Measurements from ENCODE around the gene TGFB2.
A peak's percentile ranks its signal among the peaks of the same experiment; 100 is the strongest.
"Not testable (repeated sequence)": the region's sequence is repeated elsewhere in the genome, so short reads cannot be mapped to it uniquely, and the experiment has no call there.

Gene TGFB2

DNA sequence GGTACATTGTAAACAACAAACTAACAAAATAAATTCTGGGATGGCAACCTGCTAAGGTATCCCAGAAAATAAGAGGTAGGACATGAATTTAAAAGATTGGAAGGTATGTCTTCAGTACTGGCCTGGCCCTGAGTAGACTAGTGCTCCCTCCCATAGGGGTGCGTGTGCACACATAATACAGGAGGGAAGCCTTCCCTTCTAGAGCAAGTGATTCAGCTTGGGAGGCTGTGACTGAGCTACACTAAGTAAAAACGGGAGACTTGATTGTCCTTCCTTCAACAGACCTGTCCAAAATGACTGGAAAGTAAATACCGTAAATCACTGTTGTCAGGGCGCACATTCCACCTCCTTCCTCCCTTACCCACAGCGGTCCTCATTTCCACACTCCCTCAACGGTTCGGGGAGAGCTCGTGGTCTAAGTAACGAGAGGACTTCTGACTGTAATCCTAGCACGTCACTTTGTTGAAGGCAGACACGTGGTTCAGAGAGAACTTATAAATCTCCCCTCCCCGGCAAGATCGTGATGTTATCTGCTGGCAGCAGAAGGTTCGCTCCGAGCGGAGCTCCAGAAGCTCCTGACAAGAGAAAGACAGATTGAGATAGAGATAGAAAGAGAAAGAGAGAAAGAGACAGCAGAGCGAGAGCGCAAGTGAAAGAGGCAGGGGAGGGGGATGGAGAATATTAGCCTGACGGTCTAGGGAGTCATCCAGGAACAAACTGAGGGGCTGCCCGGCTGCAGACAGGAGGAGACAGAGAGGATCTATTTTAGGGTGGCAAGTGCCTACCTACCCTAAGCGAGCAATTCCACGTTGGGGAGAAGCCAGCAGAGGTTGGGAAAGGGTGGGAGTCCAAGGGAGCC lies at the start of gene TGFB2:
TSS of gene TGFB2 (plus strand) at position 523 of the 859 bp plus-strand sequence. CDS start 1,366 bp downstream, outside the sequence.
- peak in 35 of 42 donors; percentile 9 to 82 (median 44) for DNase-seq
- intact Hi-C loops (cut with DNase I): loop anchor here (5.0 to 10.0 kb wide), 2 partner anchors 177 to 1470 kb away; no protein-coding TSS in a partner anchor

DNA sequence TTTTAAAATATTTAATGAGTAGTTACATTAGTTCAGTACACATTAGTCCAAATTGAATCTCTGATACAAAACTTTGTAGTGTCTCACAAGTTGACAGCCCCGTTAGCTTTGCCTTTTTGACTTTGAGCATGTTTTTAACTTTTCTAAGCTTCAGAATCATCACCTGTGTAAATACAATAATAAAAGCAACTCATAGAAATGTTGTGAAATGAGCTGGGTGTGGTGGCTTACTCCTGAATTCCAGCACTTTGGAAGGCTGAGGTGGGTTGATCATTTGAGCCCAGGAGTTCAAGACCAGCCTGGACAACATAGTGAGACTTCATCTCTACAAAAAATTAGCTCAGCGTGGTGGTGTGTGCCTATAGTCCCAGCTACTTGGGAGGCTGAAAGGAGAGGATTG lies 49.0 kb upstream of the TGFB2 start:
- no peak for DNase-seq
- intact Hi-C loops (cut with DNase I): no loop called here

DNA sequence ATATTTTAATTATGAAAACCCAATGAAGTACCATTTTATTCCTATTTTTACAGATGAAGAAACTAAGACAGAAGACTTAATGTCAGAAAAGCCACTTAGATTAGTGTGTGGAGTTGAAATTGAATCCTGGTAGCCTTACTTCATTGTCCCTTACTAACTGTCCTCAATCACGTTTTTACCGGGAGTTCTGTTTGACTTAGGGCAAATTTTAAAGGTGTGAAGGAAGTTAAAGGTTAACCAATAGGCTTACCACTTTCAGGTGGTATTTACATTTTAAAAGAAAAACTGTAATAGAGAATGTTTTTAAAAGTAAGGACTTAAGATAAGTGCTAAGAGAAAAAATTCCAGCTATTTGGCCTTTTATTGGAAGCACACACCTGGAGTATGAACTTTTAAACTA lies 47.7 kb upstream of the TGFB2 start:
- intact Hi-C loops (cut with DNase I): no loop called here
- DNase-seq: no peak

DNA sequence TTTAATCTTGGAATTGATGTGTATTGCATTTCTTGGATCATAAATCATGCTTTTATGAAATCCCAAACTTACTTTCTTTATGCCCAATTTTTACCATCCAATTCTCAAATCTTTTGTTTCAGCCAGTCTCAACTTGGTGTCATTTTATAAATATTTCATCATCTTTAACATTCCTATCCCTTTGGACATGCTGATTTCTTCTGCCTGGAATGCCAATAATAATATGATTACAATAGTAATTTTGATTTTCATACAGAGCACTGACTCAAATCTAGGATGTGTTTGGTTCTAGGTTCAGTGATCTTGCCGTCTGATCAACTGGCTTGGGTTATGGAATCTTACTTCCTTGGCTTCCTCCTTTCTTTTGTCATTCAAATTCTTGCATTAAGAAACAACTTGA lies 47.3 kb upstream of the TGFB2 start:
- no peak for DNase-seq
- intact Hi-C loops (cut with DNase I): no loop called here

DNA sequence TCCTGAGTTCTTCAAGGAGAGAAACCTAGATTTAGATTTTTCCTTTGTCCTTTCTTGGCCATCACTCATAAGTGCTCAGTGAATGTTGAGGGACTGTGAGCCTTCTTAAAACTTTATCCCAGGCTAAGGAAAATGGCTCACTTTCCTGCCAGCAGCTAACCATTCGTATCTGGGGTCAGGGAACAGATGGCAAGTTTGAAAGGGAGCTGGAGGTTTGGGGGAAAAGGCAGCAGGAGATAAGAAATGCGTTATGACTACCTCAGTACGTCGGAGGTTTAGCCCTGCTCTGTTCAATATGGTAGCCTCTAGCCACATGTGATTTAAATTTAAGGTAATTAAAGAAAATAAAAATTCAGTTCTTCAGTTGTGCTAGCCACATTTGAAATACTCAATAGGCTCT lies 46.7 kb upstream of the TGFB2 start:
- DNase-seq: no peak
- intact Hi-C loops (cut with DNase I): no loop called here

DNA sequence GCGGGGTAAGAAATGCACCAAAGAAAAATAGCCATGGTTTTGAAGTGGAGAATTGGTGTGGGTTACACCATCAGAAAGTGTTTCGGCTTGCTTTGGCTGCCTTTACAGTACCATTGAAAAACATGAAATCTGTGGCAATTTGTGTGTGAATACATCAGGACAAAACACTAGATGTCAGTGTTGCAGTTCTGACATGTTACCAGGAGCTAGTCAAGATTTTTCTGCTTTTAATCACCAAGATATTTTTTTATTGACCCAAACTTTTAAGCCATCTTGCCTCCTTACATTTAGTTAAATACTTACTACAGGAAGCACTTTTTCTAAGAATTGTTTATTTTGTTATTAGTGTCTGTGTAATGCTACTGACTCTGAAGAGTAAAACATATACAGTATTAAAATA lies 45.7 kb upstream of the TGFB2 start:
- intact Hi-C loops (cut with DNase I): no loop called here
- DNase-seq: peak in 1 of 42 donors; percentile 33

DNA sequence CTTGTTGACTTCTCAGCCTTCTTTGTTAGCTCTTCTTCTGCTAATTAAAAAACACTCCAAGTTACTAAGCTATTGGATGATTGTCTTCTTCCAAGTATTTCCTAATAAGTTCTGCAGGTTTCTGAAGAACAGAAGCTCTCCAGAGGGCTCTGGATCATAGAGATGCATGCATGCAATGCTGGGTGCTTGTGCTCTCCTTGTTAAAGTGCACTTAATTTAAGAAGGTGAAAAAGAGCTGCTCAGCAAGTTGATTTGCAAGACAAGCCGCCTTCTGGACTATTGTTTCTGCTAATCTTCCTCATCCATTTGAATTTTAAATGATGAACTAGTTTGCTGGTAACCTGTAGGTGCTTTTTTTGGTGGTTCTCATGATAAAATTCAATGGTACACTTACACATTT lies 43.9 kb upstream of the TGFB2 start:
- intact Hi-C loops (cut with DNase I): no loop called here
- no peak for DNase-seq

DNA sequence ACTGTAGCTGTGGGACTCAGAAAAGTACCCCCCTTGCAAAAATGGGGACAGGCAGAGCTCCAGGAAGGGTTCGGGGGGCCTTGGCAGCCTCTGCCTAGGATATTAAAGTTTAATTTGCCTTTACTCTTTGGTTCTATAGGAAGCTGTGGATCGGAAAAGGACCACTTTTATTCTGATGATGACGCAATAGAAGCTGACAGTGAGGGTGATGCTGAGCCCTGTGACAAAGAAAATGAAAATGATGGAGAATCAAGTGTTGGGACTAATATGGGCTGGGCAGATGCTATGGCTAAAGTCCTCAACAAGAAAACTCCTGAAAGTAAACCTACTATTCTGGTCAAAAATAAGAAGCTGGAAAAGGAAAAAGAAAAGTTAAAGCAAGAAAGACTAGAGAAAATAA lies 43.0 kb upstream of the TGFB2 start:
- intact Hi-C loops (cut with DNase I): no loop called here
- no peak for DNase-seq

DNA sequence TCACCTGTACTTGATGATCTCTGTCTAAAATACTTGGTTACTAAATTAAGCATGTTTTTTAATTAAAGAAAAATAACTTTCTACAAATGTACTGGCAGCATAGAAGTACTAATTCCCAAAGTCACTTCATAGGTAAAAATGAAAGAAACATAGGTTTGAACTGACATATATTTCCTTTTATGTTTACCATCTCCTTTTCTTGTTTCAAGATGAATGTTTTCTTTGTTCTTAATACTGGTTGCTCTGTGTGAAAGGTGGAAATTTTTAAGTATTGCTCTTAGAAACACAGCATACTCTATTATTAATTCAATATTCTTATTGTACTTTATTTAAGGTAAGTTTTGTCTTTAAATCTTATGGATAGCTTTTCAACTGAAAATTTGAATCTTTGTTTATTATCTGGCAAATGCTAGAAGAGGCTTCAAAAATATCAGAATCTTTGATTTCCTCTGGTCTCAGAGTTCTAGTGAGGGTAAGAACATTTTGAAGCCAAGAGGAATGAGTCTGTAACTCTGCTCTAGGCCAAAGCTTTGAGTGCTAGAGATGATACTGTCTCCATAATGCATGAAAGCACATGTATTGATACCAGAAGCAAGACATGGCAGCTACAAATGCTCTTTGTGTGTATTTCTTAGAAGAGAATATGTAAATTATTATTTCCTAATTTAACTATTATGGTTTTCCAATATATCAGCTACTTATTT lies 41.8 kb upstream of the TGFB2 start:
- intact Hi-C loops (cut with DNase I): no loop called here

DNA sequence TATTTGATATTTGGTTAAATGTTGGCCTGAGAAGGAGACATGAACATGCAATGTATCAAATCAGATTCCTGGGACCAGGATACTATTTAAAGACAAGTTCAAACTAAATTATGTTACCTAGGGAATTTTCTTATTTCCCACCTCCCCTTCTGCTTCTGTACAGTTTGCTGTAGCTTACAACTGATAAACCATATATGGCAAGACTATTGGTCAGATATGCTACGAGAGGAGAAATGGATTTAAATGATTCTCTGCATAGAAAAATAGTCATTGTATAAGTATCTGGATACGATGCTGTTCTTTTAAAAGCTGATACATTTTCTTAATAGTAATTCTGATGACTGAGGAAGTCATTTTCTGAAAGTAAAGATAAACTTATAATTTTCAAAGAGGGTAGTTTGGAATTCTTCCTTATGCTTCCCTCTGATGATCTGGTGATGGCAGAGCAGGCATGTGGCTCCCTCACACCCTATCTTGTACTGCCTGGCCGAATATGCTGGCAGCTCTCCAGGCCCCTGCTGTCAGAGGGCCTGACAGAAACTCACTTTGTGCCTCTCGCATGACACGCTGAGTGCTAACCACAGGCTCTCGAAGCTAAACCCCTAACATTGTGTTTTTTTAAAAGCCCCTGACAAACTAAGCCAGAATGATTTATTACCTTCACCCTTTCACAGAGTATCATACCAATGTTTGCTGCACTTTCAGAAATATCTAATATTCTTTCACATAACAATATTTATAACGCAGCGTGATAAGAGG lies 40.7 kb upstream of the TGFB2 start:
- peak in 21 of 42 donors; percentile 9 to 61 (median 32) for DNase-seq
- intact Hi-C loops (cut with DNase I): no loop called here

More for the DNA sequence above, 41.8 kb upstream of the TGFB2 start:
- no peak for DNase-seq

DNA sequence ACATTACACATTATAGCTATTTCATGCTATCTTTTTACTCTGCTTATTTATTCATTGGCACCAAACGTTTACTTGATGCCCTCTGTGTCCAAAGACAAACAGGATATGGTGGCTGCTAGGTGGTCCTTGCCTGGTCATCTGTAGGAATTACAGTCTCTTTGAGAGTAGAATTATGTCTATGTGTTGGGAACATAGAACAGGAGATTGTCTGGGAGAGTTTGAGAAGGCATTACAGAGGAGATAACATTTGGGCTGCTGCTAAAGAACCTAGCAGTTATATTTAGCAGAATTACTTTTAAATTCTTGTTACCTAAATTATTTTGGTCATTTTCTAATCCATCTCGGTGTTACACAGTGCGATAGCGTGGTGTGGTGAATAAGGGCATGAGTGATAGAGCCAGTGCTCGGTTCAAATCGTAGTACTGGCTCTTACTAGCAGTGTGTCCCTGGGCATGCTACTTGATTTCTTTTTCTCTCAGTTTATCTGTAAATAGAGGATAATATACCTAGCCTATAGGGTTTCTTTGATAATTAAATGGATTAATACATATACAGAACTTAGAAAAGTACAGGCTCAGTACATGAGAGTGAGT lies 39.6 kb upstream of the TGFB2 start:
- intact Hi-C loops (cut with DNase I): no loop called here

DNA sequence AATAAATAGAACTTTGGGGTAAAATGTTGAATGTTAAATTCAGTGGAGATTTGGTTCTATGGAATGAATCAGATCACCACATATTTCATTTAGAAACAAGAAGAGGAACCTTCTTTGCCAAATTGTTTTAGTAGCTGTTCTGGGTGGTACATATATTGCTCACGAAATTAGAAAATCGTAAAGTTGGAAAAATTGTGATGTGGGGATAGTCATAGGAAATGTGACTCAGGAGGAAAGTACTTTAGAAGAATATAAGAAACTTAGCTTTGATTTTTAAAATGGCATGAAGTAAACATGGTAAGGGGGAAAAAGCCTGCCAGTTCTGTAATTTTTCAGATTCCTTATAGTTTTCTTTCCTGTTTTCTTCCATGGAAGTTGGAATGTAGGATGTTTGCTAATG lies 32.6 kb upstream of the TGFB2 start:
- no peak for DNase-seq
- intact Hi-C loops (cut with DNase I): no loop called here

More for the DNA sequence above, 39.6 kb upstream of the TGFB2 start:
- DNase-seq: no peak

DNA sequence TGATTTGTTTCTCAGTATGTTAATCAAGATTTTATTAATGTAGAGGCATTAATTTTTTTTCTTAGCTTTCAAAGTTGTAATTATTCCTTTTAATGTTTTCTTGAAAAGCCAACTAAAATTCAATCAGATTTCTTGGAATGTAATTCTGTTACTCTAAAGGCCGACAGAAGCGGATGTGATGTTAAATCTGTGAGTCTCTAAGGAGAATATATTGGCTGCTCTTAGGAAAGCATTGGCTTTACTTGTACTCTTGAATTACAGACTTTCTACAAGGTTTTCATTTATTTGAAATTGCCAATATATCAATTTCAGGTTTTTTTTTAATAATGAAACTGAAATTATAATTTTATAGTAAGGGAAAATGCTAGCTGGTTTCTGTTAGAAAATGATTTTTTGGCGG lies 30.8 kb upstream of the TGFB2 start:
- no peak for DNase-seq
- intact Hi-C loops (cut with DNase I): no loop called here

DNA sequence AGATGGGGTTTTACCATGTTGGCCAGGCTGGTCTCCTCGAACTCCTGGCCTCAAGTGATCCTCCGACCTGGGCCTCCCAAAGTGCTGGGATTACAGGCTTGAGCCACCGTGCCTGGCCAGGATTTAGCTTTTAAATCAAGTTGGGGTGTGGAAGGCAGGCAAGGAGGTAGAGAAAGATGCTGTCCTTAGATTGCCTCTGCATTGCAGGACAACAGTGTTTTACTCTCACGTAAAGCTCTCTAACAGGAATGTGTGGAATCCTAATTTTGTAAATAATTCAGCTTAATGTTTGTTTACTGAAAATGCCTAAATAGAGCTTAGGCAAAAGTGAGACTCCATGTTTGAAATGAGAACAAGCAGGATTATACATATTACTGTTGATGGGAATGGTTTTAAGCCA lies 29.5 kb upstream of the TGFB2 start:
- DNase-seq: no peak

DNA sequence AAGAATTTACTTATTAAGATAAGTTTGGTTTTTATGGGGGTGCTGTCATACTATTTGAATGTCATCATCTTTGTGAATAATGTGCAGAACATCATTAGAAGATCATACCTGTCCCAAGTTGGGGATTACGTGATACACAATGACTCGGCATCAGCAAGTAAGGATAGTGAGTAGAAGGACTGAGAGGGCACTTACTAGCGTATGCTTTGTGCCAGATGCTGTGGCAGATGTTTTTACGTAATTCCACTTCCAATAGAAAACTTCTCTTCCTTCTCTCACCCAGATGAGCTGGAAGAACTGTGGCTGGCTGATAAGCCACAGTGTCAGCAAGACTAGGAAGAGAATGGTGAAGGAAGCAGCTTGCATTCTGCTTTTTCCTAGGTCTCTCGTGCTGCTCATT lies 28.1 kb upstream of the TGFB2 start:
- intact Hi-C loops (cut with DNase I): no loop called here
- no peak for DNase-seq

More for the DNA sequence above, 29.5 kb upstream of the TGFB2 start:
- intact Hi-C loops (cut with DNase I): no loop called here

DNA sequence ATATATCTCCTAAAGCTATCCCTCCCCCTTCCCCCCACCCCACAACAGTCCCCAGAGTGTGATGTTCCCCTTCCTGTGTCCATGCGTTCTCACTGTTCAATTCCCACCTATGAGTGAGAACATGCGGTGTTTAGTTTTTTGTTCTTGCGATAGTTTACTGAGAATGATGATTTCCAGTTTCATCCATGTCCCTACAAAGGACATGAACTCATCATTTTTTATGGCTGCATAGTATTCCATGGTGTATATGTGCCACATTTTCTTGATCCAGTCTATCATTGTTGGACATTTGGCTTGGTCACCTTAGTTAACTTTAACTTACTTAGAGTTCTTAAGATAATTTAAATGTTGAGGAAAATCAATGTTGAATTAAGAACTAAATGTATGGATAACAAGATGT lies 25.0 kb upstream of the TGFB2 start:
- DNase-seq; intact Hi-C loops (cut with DNase I): not testable (repeated sequence)

DNA sequence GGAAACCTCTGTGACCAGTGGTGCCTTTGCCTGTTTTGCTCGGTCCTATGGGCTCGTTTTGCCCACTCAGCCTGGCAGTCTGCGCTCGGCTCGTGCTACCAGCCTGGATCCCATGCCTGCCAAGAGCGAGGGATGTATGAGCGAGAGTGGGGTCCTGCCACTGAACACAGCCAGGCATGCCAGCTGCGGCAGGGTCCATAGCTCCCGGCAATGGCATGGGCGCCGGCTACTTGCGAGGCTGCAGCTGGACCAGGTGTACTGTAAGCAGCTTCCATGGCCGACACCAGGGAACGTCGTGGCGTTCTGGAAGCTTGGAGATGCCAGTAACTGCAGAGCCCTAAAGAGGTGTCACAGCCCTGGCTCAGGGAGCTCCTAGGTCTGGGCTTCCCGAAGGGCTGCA lies 22.4 kb upstream of the TGFB2 start:
- no peak for DNase-seq
- intact Hi-C loops (cut with DNase I): no loop called here

DNA sequence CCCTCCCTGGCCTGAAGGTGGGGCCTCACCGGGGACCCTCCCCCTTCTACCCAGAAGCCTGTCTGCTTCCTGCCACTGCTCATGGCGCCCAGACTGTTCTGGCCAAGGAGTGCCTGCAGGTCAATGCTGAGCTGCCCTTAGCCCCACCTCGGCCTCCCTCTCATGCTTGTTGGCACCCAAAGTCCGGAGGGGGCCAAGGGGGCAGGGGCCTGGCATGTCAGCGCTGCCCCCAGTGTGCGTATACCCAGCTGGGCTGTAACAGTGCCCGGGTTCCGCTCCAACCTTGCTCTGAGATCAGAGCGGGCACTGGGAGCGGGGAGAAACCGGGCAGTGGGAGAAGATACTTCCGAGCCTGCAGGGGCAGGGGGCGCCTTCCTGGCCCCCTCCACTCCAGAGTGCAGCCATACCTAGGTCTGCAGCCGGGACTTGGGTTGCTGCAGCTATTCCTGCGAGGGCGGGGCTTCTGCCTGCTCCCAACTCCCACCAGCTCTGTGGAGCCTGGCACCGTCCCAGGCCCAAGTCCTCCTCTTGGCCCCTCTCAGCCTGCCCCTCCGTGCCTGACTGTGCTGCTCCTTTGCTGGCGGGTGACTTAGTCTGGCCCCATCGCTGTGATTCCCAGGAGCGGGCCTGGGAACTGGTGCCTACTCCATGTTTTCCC lies 21.4 kb upstream of the TGFB2 start:
- no peak for DNase-seq
- intact Hi-C loops (cut with DNase I): no loop called here

DNA sequence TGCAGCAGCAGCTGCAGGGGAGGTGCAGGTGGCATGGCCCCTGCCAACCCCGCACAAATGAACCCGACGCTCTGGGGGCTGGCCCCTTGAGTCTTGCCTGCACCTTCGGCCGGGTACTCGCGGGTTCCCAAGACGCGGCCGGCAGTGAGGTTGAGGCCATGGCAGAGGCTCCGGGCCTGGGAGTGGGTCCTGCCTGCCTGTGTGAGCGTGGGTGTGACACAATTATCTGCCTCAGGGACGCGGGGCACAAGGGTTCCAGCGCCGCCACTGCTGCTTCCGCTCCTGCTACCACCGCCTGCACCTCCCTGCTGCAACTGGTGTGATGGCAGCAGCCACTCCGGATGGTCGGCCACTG lies 20.9 kb upstream of the TGFB2 start:
- no peak for DNase-seq
- intact Hi-C loops (cut with DNase I): no loop called here

Data from head of caudate nucleus (tissue), 42 donors.